ENCODE results near the gene BHLHE23. TPM values are rescaled to one million over a fixed set of nuclear protein-coding genes. Genes with fewer than 3 reads are reported as not detected.

Gene BHLHE23
- total and polyA plus RNA-seq, 3 donors from 2014 or later: 5.3 to 6.6 TPM; not detected in 1

DNA sequence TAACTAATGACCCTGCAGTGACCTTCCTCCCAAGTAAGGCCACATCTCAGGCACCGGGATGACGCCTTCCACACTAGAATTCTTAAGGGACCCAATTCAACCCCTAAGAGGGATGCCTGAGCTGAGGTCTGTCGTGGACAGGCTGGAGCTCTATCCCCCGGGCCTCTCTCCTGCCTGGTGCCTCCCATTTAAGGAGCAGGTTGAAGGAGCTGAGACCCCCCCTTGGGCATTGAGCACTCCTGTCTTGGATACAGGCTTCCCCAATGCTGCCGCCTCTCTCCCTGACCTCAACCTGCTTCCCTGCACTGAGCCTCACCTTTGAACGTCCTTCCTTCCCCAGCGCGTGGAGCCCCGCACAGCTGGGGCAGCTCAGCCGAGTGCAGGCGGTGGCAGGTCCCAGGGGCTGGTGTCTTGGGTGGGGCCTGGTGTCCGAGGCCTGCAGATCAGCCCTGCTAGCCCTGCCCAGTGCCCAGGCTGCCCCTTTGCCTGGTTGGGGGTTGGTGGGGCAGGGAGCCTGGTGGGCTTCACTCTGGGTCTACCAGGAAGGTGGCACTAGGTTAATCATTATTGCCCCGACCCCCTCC is 19.9 kb upstream of the BHLHE23 start:
- Histone ChIP-seq H3K9me3 (no peaks in the 10 kb centered on the region), H3K27me3 (no peaks in the 10 kb centered on the region), H3K4me3 (no peak overlapping the region), H3K4me1 (no peaks in the 10 kb centered on the region), H3K27ac (no peak overlapping the region), H3K36me3 (ENCODE audit: low read depth, missing control alignments) (no peaks in the 10 kb centered on the region)
- TF ChIP-seq, protein P1, sequence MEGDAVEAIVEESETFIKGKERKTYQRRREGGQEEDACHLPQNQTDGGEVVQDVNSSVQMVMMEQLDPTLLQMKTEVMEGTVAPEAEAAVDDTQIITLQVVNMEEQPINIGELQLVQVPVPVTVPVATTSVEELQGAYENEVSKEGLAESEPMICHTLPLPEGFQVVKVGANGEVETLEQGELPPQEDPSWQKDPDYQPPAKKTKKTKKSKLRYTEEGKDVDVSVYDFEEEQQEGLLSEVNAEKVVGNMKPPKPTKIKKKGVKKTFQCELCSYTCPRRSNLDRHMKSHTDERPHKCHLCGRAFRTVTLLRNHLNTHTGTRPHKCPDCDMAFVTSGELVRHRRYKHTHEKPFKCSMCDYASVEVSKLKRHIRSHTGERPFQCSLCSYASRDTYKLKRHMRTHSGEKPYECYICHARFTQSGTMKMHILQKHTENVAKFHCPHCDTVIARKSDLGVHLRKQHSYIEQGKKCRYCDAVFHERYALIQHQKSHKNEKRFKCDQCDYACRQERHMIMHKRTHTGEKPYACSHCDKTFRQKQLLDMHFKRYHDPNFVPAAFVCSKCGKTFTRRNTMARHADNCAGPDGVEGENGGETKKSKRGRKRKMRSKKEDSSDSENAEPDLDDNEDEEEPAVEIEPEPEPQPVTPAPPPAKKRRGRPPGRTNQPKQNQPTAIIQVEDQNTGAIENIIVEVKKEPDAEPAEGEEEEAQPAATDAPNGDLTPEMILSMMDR (IDR thresholded peaks at IDR 0.05): no peak
- TF ChIP-seq POLR2A (IDR thresholded peaks at IDR 0.05): no peak
- 89 to 90% methylated on average over 9 to 13 of the region's 13 CpGs for WGBS, 2 donors
- no peak for DNase-seq
- intact Hi-C loops (cut with DNase I; ENCODE audit: low total_unique reads): no loop called here

DNA sequence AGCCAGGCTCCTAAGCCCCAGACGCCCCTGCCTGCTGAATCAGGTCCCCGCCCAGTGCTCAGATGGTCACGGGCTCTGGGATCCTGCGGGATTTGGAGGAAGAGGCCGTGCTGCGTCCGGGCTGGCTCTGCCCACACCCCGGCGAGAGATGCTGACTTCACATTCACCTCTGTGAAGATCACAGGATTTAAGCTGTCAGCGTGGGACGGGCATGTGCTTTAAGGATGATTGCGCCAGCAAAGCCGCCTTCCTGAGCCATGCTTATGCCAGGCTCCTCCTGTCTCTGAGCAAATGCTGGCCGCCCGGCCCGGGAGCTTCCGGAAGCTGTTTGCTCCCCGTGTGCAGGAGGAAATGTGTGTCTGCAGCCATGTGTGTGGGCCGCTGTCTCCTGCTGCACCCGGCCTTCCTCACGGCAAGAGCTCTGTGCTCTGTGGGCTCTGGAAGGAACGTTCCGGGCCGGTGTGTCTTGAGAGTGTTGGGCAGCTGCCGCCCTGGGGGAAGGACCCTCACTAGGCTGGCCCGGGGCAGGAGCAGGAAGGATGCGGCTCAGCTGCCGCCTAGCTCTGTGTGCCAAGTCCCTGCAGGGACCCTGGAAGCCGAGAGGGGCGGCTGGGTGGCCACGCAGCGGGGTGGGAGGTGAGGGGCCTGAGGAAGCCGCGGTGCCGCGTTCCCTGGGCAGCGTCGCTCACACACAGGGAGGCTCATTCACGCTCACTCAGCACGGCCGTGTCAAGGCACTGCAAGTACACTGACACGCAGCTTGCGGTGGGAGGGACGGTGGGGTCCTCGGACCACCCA is 19.0 kb upstream of the BHLHE23 start:
- no peaks in the 10 kb centered on the region for H3K27me3 ChIP-seq
- TF ChIP-seq, protein P1 (IDR thresholded peaks at IDR 0.05): no peak
- no peak for TF ChIP-seq POLR2A (IDR thresholded peaks at IDR 0.05)
- WGBS, 2 donors: 25 to 44% methylated on average over 19 to 45 of the region's 45 CpGs

DNA sequence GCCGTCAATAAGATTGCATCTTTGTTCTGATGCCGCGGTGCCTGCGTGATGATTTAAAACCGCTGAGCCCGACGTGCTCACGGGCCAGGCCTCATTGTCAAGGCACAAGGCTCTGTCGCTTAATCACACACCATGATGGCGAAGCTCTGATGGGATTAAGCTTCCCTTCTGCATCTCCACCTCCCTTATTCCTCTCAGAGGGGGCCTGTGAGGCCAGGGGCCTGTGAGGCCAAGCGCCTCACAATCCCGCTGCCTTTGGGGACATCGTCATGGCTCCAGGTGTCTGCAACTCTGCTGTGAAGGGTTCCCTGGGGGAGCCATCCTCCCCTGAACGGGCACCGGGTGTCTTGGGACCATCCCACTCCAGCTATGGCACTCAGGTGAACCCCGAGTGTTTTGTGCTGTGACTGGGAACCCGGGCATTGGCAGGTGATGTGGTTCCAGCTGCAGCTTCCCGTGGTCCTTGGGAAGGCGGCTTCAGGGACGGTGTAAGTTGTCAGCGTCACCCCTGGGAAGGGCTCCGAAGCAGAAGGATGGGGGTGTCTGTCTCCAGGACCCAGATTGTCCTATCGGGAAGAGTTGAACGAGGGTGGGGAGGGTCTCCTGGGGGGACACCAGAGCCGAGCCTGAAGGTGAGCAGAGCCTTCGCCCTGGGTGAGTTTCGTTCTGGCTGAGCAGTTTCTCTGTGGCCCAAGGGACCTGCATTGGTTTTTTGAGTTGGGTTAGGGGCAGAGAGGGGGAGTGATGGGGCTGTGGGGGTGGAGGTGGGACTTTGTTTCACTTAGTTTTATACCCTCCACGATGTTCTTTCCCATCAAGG is 18.0 kb upstream of the BHLHE23 start:
- no peaks in the 10 kb centered on the region for H3K9me3 ChIP-seq
- no peak overlapping the region for H3K27ac ChIP-seq
- DNase-seq: no peak
- H3K4me3 ChIP-seq: no peak overlapping the region
- H3K4me1 ChIP-seq: no peaks in the 10 kb centered on the region
- H3K27me3 ChIP-seq: no peaks in the 10 kb centered on the region
- no peak for TF ChIP-seq POLR2A (IDR thresholded peaks at IDR 0.05)
- TF ChIP-seq, protein P1 (IDR thresholded peaks at IDR 0.05): no peak
- 65 to 73% methylated on average over 16 to 28 of the region's 28 CpGs for WGBS, 2 donors
- intact Hi-C loops (cut with DNase I; ENCODE audit: low total_unique reads): no loop called here
- H3K36me3 ChIP-seq (ENCODE audit: low read depth, missing control alignments): no peaks in the 10 kb centered on the region

More for the DNA sequence above, 19.0 kb upstream of the BHLHE23 start:
- Histone ChIP-seq H3K4me3 (no peak overlapping the region), H3K4me1 (no peaks in the 10 kb centered on the region), H3K27ac (no peak overlapping the region), H3K9me3 (no peaks in the 10 kb centered on the region), H3K36me3 (ENCODE audit: low read depth, missing control alignments) (no peaks in the 10 kb centered on the region)
- intact Hi-C loops (cut with DNase I; ENCODE audit: low total_unique reads): no loop called here
- DNase-seq: peak; percentile 58

DNA sequence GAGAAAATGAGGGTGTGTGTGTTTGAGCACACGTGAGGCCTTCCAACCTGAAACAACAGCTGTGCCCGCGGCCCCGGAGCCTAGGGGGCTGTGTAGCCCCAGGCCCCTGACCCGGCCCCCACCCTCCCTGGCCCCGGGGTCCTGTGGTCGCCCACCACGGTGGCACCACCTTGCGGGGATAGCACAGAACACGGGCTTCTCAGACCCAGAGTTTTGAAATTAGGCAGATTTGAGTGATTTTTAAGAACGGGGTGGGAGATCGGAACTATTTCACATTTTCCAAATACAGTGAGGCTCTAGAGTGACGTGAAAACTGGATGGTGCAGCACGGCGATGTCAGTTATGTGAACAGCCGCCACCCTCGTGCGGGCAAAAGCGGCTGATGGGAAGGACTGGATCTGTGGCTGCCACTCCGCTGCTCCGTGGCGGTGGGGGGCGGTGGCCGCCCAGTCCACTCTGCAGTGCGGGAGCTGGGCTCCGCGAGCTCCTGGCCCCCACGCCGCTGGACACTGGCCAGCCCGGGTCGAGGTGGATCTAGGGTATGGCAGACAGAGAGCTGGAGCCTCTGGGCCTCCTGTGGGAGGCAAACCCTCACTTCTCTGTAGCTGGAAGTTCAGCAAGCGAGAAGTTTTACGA is 17.3 kb upstream of the BHLHE23 start:
- Histone ChIP-seq H3K4me1 (no peaks in the 10 kb centered on the region), H3K36me3 (ENCODE audit: low read depth, missing control alignments) (no peaks in the 10 kb centered on the region), H3K9me3 (no peaks in the 10 kb centered on the region), H3K27me3 (no peaks in the 10 kb centered on the region), H3K27ac (no peak overlapping the region), H3K4me3 (no peak overlapping the region)
- intact Hi-C loops (cut with DNase I; ENCODE audit: low total_unique reads): no loop called here
- no peak for DNase-seq
- 83 to 87% methylated on average over 30 to 33 of the region's 33 CpGs for WGBS, 2 donors
- TF ChIP-seq, protein P1 (IDR thresholded peaks at IDR 0.05): no peak
- no peak for TF ChIP-seq POLR2A (IDR thresholded peaks at IDR 0.05)
